ENCODE data around the gene ZIC3. TPM values are rescaled to one million over a fixed set of nuclear protein-coding genes. Genes with fewer than 3 reads are reported as not detected.

The ZIC3 gene
- total RNA-seq, 1 donor: not detected

DNA sequence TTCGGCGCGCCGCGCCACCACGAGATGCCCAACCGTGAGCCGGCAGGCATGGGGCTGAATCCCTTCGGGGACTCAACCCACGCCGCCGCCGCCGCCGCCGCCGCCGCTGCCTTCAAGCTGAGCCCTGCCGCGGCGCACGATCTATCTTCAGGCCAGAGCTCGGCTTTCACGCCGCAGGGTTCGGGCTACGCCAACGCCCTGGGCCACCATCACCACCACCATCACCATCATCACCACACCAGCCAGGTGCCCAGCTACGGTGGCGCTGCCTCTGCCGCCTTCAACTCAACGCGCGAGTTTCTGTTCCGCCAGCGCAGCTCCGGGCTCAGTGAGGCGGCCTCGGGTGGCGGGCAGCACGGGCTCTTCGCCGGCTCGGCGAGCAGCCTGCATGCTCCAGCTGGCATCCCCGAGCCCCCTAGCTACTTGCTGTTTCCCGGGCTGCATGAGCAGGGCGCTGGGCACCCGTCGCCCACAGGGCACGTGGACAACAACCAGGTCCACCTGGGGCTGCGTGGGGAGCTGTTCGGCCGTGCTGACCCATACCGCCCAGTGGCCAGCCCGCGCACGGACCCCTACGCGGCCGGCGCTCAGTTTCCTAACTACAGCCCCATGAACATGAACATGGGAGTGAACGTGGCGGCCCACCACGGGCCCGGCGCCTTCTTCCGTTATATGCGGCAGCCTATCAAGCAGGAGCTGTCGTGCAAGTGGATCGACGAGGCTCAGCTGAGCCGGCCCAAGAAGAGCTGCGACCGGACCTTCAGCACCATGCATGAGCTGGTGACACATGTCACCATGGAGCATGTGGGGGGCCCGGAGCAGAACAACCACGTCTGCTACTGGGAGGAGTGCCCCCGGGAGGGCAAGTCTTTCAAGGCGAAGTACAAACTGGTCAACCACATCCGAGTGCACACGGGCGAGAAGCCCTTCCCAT, 1.1 kb downstream of the ZIC3 start:
- H3K4me3 ChIP-seq (ENCODE audit: low read depth, low read length): no peak overlapping the region
- DNase-seq (ENCODE audit: low read depth): no peak
- TF ChIP-seq, protein P1, sequence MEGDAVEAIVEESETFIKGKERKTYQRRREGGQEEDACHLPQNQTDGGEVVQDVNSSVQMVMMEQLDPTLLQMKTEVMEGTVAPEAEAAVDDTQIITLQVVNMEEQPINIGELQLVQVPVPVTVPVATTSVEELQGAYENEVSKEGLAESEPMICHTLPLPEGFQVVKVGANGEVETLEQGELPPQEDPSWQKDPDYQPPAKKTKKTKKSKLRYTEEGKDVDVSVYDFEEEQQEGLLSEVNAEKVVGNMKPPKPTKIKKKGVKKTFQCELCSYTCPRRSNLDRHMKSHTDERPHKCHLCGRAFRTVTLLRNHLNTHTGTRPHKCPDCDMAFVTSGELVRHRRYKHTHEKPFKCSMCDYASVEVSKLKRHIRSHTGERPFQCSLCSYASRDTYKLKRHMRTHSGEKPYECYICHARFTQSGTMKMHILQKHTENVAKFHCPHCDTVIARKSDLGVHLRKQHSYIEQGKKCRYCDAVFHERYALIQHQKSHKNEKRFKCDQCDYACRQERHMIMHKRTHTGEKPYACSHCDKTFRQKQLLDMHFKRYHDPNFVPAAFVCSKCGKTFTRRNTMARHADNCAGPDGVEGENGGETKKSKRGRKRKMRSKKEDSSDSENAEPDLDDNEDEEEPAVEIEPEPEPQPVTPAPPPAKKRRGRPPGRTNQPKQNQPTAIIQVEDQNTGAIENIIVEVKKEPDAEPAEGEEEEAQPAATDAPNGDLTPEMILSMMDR (IDR thresholded peaks at IDR 0.05; ENCODE audit: insufficient read depth, low read length): no peak

DNA sequence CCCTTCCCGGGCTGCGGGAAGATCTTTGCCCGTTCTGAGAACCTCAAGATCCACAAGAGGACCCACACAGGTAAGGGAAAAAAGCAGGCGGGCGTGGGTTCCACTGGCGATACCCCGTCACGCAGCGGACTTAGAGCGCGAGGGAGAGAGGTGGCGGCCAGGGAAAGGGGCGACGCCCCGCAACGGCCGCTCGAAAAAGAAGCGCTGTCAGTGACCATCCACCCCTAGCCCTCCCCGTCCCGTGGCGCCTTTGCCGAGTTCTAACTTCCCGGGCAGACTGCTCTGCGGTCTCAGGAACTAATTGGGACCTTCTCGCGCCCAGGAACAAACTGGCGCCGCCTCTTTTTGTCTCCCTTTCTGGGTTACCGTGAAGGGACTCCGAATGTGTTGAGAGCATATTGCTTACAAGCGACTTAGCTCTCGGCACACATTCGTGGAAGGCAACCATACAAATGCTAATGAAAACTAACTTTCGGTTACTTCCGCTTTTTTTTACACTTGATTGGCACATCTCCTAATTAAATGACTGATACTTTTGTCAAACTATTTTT, 1.8 kb downstream of the ZIC3 start:
- no peak for DNase-seq (ENCODE audit: low read depth)
- TF ChIP-seq, protein P1 (IDR thresholded peaks at IDR 0.05; ENCODE audit: insufficient read depth, low read length): no peak

DNA sequence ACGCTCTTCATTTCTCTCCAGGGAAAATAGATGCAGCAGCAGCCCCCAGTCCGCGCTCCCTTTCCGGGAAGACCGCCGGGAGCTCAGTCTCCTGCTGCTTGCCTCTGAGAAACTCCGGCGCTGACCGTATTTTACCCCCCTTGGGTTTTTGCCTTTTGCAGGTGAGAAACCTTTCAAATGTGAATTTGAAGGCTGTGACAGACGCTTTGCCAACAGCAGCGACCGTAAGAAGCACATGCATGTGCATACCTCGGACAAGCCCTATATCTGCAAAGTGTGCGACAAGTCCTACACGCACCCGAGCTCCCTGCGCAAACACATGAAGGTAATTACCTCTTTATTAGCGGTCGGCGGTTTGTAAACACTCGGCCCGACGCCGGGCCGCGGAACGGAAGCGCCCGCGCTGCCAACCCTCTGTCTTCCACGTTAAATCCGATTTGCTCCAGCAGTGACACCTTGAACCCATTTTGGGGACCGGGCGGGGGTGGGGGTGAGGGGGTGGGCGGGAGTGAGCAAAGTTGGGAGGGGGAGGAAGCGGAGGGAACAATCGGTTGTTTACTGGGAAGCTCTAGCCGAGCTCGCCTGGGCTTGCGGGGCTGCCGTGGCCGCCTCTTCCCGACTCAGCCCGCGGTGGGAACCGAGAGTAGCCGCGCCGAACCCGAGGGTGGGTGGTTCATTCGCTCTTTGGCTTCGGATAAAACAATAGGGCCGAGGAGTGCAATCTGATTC, 3.0 kb downstream of the ZIC3 start:
- H3K4me3 ChIP-seq (ENCODE audit: low read depth, low read length): no peak overlapping the region
- DNase-seq (ENCODE audit: low read depth): no peak
- TF ChIP-seq, protein P1 (IDR thresholded peaks at IDR 0.05; ENCODE audit: insufficient read depth, low read length): no peak

More for the DNA sequence above, 1.8 kb downstream of the ZIC3 start:
- H3K4me3 ChIP-seq (ENCODE audit: low read depth, low read length): no peak overlapping the region

GRCh38 chrX:137569470-137569891, 3.6 kb downstream of the ZIC3 start:
- DNase-seq (ENCODE audit: low read depth): no peak
- H3K4me3 ChIP-seq (ENCODE audit: low read depth, low read length): no peak overlapping the region
- TF ChIP-seq, protein P1 (IDR thresholded peaks at IDR 0.05; ENCODE audit: insufficient read depth, low read length): no peak

DNA sequence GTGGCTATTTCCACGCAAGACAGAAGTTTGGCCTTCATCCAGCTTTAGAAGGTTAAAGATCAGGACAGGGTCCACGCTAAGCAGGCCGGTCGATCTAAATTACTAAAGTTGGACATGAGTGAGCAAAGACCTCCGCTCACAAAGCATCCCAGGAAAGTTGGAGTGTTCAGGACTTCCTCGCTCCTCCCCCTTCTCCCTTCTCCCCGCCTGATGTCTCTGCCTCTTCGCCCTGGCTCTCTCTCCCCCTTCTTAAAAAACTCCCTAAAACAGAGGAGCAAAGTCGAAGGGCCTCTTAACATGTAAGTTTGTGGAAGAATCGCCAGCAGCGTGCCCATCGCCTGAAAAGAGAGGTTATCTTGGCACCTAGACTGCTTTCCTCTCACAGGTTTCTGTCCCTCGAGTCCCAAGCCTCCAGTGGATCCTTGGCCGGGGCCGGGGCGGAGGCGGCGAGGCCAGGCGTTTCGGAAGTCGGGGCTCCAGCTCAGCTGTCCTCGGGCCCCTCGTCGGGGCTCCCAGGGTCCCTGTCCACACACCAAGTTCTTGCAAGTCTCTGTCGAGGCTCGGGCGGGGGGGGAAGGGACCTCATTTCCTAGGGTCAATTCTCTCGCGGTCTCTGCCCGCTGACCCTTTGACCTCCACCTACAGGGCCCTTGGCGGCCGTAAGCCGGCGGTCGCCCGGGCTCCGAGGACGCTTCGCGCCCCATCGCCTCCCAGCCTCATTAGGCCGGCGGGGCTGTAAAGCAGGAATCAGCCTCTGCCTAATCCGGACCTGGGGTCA, 7.6 kb downstream of the ZIC3 start:
- no peak for DNase-seq (ENCODE audit: low read depth)
- TF ChIP-seq, protein P1 (IDR thresholded peaks at IDR 0.05; ENCODE audit: insufficient read depth, low read length): no peak
- H3K4me3 ChIP-seq (ENCODE audit: low read depth, low read length): no peak overlapping the region
